Breast epithelium (tissue), 3 donors: ENCODE data around the gene TTC17.

Experiments
- POLR2A ChIP-seq: fragments of 450-650 bp; IDR thresholded peaks from one replicate; pipeline ENCODE4 v1.6.1; 2016; ENCODE audit warnings: antibody characterized with exemption, mild to moderate bottlenecking, moderate library complexity
- POLR2AphosphoS5 ChIP-seq, 3 donors: sonication (generic); formaldehyde crosslinking; IDR thresholded peaks; one replicate each; pipeline ENCODE4 v1.6.1; 2017; ENCODE audit warnings: antibody characterized with exemption in 3 of 3
- TF ChIP-seq, protein P1 (sequence below), 3 donors: fragments of 450-650 bp; IDR thresholded peaks; one replicate each; pipeline ENCODE4 v1.5.1; 2016 to 2017; ENCODE audit warnings: antibody characterized with exemption in 3 of 3, mild to moderate bottlenecking in 3 of 3, moderate library complexity in 3 of 3

DNA sequence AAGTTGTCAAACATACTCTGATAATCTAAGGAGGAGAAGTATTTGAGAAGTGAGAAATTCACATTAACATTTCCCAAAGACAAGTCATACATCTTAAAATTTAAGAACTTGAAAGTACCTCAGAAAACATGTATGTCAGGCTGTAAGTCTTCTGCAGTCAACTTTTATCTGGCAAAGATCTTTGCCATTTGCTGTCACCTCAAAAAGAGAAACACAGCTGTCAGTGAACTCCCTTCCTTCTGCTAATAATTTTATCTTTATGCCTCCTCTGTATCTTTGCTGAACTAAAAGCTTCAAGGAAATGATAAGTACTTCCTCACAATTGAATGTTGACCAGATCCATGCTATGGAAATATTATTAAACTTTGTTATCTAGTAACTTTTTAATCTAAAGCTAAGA is 18.7 kb downstream of the TTC17 start:
- TF ChIP-seq, protein P1, sequence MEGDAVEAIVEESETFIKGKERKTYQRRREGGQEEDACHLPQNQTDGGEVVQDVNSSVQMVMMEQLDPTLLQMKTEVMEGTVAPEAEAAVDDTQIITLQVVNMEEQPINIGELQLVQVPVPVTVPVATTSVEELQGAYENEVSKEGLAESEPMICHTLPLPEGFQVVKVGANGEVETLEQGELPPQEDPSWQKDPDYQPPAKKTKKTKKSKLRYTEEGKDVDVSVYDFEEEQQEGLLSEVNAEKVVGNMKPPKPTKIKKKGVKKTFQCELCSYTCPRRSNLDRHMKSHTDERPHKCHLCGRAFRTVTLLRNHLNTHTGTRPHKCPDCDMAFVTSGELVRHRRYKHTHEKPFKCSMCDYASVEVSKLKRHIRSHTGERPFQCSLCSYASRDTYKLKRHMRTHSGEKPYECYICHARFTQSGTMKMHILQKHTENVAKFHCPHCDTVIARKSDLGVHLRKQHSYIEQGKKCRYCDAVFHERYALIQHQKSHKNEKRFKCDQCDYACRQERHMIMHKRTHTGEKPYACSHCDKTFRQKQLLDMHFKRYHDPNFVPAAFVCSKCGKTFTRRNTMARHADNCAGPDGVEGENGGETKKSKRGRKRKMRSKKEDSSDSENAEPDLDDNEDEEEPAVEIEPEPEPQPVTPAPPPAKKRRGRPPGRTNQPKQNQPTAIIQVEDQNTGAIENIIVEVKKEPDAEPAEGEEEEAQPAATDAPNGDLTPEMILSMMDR (IDR thresholded peaks at IDR 0.05) = no peak
- TF ChIP-seq POLR2A (no peak), POLR2AphosphoS5 (IDR thresholded peaks at IDR 0.05) (no peak)
